Stimulated activated CD8-positive, alpha-beta memory T cell treated with anti-CD3 and anti-CD28 coated beads, Interleukin-7, amount 100 ng/mL, for 1 hour (primary cell): ENCODE measurements around the gene CPSF6.
"Not testable (repeated sequence)": the region's sequence is repeated elsewhere in the genome, so short reads cannot be mapped to it uniquely, and the experiment has no call there.

Experiments
- DNase-seq, 2 donors: peaks; one replicate each; pipeline ENCODE4 v3.0.0-alpha.2; 2020; ENCODE audit warnings: low read depth in 2 of 2

Gene CPSF6

GRCh38 chr12:69258655-69259054 lies 19.3 kb downstream of the CPSF6 start:
- DNase-seq: no peak

DNA sequence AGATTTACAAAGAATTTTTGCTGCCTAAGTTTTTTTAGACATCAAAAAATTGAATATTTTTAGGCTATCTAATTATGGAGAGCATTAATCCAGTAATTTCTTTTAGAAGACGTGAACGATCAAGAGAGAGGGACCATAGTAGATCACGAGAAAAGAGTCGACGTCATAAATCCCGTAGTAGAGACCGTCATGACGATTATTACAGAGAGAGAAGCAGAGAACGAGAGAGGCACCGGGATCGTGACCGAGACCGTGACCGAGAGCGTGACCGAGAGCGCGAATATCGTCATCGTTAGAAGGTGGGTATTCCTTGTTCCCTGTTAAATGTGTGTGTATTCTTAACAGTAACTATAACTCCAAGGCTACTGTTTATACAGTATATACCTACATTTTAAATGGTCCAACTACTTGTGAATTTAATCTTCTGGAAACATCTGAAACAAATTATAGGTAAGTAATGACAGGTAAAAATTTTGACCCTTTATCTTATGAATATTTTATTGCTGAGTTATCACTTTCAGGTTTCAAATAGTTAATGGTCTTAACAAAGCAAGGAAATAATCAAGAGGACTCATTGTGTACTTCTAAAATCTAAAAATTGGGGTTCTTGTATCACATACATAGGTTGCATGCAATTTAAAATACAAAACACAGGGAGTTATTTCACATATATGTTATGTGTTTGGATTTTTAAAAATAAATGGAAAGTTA lies 23.1 kb downstream of the CPSF6 start:
- DNase-seq: no peak

DNA sequence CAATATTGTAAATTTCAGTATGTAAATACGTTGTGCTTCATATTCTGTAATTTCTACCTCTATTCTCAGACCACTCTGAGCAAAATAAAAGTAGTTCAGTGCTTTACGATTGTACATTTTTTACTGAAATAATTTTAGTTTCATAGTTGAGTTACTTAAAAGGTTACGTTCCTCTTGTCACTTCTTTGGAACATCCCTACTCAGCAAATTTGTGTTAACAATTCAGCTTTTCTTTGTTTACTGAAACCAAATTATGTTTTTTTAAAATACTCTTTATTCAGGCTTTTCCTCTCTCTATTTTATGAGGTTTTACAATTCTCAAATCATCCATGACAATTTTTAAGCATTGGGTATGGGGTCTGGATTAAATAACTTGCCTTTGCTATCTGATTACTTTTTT lies 25.8 kb downstream of the CPSF6 start:
- DNase-seq: no peak

- not testable (repeated sequence) for DNase-seq
Measured at GRCh38 chr12:69265633-69266032, 26.3 kb downstream of the CPSF6 start.

DNA sequence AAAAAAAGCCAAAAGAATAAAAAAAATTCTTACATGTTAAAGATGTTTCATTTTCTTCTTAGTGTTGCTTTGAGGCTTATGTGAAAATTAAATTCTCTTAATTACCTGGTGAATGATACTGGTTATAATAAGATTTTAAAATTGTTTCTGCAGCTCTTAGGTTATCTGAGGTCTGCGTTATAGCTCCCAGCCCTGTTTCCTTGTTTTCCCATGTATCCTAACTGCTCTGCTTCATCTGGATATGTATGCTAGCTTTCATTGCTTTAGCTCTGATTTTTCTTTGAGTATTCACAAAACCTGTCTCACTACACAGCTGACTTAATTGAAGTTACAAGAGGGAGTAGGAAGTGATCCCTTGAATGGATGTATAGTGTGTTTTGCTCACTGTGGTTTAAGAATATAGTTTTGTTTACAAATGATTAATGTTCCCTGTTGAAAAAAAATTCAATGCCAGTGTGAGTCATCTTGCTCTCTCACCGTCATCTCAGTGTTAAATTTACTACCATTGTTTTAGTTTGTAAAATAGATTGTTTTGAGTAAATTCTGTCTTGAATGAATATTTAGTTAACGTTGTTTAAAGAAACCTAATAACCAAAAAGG lies 26.8 kb downstream of the CPSF6 start:
- no peak for DNase-seq

DNA sequence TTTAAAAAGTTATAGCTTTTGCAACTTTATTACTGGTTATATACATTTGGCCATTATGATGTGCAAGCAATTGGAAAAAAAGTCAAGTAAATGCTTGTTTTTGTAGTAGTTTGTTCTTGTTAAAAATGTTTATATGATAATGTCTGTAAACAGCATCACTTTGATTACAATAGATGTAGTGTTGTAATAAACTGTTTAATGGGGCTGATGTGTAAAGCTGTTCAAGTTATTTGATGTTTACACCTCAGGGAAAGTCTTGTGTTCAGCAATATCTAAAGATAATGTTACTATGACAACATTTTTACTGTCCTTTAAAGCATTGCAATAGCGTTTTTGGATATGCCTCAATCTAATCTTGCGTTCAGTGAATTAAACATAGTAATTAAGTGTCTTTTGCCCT lies 30.4 kb downstream of the CPSF6 start:
- no peak for DNase-seq

- DNase-seq: no peak
Measured at GRCh38 chr12:69272511-69272910, 33.1 kb downstream of the CPSF6 start.

DNA sequence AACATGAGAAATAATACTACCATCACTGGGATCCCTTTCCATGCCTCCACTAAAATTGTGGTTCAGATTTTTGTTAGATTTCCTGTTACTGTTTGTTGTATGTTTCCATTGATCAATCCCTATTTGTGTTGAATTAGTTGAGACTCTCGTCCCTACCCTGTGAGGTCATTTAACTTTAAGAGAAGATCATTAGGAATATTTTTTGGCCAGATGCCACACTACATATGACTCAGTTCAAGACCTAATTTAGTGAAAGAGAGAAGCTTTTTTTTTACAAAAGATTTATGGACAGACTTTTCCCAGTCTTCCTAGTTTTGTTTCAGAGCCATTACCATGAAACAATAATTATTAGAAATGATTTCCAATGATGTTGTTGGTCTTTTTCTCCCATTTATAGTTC lies 35.5 kb downstream of the CPSF6 start:
- DNase-seq: no peak

GRCh38 chr12:69275471-69275891 lies 36.1 kb downstream of the CPSF6 start:
- DNase-seq: no peak

DNA sequence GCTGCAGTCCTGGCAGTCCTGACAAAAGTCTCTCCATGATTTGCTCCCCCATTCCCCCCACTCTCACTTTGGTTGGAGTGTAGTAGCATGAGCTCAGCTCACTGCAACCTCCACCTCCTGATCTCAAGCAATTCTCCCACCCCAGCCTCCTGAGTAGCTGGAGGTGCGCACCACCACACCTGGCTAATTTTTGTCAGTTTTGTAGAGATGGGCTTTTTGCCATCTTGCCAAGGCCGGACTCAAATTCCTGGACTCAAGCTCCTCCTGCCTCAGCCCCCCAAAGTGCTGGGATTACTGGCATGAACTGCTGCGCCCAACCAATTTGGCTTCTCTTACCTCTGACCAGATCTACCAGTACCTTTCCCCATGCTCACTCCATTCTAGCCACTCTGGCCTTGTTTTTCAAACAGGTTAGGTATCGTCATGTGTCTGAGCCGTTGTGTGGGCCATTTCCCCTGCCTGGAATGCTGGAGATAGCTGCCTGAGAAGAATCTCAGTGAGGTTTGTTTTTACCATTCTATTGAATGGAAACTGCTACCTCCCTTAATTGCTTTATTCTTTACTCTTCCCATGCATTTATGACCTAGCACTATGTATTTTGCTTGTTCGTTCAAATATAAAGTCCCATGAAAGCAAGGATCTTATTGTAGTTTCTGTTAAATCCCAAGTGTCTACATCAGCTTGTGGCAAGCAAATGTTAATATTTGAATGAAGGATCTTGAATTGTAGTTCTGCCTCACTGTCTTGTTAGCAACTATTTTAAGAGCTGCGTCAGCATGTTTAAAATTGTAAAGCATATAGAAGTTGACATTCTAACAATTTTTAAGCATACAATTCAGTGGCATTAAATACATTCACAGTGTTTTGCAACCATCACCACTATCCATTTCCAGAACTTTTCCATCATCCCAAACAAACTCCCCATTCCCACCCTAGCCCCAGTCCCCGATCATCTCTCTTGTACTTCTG lies 39.7 kb downstream of the CPSF6 start:
- no peak for DNase-seq

DNA sequence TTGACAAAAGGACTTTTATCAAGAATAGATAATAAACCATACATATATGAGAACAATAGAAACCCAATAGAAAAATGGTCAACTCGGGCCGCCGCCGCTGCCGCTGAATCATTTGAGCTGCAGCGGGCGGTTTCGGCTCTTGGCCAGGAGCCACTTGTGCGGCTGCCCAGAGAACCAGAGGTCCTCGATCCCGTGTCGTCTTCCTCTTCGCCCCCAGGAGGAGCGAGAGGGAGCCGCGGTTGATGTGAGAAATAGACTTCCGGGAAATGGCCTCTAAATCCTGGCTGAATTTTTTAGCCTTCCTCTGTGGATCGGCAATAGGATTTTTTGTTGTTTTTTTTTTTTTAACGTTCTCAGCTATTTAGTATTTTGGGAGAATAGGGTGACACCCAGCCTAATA lies 44.8 kb downstream of the CPSF6 start:
- DNase-seq: no peak

DNA sequence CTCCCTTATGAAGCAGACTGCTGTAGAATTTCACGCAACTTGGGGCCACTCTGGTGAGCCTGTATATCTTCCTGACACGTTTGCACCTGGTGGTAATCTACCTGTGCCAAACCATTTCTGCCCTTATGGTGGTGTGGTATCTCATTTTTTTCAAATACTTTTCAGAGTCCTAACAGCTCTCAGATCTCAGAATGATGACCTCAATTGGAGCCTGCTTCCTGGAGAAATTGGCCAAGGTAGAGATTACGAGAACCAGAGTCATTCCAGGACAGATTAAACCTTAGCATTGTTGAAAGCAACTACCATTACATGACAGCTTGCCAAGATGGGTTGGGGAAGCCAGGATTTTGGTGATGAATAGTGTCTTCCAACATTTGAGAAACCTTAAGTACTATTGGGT lies 48.2 kb downstream of the CPSF6 start:
- DNase-seq: no peak

DNA sequence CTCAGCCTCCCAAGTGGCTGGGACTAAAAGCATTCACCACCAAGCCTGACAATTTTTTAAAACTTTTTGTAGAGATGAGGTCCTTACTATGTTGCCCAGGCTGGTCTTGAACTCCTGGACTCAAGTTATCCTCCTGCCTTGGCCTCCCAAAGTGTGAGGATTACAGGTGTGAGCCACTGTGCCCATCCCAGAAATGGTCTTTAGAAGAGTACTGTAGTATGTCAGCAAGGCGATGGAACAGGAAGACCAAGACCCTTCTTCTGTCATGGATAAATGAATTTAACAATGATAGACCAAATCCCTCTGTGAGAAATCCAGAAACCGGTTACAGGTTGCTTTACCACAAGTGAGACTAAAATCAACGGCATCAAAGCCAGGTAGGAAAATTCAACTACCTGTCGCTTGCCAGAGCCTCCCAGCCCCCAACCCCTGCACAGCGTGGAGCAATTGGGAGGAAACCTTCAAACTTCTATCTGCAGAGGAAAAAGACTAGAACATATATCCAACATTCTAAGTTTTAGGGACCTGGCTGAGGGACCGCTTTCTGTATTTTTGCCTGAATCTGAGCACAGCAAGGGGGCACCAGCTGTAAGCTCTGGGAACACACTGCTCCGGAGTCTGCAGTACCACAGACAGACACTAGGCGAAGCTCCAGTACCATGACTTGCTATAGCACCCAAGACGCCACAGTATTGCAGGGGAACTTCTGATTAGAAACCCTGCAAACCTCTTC lies 51.3 kb downstream of the CPSF6 start:
- peak; percentile 37 to 66 for DNase-seq

DNA sequence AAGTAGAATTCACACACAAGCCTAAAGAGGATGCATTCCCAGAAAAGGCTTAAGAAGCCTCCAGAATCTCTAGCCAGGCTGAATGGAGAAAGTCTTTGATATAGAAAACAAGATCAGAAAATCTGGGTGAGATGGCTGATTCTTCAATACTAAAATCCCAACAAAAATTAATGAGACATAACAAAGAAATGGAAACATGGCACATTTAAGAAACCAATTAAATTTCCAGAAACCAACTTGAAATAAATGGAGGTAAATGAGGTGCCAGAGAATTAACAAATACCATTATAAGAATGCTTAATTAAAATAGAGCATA lies 51.9 kb downstream of the CPSF6 start:
- no peak for DNase-seq

DNA sequence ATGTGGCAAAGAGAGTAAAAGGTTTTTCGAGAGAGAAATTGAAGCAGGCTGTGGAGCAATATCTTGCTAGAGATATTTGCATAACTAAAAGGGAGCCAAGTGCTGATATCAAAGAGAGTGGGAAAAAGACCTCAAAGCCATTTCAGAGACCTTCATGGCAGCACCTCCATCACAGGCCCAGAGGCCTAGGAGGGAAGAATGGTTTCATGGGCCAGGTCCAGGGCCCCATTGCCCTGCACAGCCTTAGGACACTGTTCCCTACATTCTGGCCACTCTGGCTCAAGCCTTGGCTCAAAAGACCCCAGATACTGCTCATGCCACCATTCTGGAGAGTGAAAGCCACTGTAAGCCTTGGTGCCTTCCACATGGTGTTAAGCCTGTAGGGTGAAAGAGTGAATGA lies 58.8 kb downstream of the CPSF6 start:
- no peak for DNase-seq

DNA sequence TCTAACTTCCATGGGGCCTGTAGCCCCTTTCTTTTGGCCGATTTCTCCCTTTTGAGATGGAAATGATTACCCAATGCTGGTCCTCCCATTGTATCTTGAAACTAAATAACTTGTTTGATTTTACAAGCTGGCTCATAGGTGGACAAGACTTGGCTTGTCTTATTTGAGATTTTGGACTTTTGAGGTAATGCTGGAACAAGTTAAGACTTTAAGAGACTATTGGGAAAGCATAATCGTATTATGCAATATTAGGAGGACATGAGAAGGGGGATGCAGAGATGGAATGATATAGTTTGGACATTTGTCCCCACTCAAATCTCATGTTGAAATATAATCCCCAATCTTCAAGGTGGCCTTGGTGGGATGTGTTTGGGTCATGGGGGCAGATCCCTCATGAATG lies 59.6 kb downstream of the CPSF6 start:
- DNase-seq: no peak

DNA sequence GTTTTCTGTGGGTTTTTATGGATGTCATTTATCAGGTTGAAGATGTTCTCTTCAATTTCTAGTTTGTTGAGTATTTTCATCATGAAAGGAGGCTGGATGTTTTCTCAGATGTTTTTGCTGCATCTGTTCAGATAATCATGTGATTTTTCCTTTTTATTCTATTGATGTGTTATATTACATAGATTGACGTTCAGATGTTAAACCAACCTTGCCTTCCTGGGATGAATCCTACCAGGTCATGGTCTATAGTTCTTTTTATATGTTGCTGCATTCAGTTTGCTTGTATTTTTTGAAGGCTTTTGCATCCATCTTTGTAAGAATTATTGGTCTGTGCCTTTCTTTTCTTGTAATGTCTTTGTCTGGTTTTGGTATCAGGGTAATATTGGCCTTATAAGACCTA lies 64.9 kb downstream of the CPSF6 start:
- DNase-seq: no peak

DNA sequence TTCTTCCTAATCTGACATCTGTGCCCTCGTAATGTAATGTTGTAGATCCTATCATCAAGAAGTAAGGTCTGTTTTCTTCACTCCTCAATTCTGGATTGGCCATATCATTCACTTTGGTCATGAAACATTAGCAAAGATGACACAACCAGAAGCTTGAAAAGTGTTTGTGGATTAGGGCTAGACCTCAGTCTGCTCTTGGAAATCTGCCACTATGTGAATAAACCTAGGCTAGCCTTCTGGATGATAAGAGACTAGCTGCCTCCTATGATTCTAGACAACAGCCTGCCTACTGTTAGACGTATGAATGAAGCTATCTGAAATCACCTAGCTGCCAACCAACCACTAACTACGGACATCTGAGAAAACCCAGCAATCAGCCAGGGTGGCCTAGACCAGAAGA lies 70.1 kb downstream of the CPSF6 start:
- no peak for DNase-seq

GRCh38 chr12:69313209-69313608 lies 73.8 kb downstream of the CPSF6 start:
- no peak for DNase-seq

- not testable (repeated sequence) for DNase-seq
Measured at GRCh38 chr12:69316784-69317183, 77.4 kb downstream of the CPSF6 start.

DNA sequence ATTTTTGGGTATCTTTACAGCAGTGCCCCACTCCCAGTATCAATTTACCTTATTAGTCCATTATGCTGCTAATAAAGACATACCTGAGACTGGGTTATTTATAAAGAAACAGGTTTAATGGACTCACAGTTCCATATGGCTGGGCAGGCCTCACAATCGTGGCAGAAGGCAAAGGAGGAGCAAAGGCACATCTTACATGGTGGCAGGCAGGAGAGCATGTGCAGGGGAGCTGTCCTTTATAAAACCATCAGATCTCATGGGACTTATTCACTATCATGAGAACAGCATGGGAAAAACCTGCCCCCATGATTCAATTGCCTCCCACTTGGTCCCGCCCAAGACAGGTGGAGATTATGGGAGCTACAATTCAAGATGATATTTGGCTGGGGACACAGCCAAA lies 77.9 kb downstream of the CPSF6 start:
- not testable (repeated sequence) for DNase-seq

DNA sequence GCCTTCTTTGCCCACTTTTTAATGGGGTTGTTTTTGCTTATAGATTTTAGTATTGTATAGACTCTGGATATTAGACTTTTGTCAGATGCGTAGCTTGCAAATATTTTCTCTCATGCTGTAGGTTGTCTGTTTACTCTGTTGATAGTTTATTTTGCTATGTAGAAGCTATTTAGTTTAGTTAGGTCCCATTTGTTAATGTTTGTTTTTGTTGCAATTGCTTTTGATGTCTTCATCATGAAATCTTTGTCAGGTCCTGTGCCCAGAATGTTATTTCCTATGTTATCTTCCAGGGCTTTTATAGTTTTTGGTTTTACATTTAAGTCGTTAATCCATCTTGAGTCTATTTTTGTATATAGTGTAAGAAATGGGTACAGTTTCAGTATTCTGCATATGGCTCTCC lies 78.9 kb downstream of the CPSF6 start:
- no peak for DNase-seq
